K562 (cell line): ENCODE data around the gene NYAP1. TPM values are rescaled to one million over a fixed set of nuclear protein-coding genes. Genes with fewer than 3 reads are reported as not detected.
A peak's percentile ranks its signal among the peaks of the same experiment; 100 is the strongest.

Experiments used
- GATAD2B ChIP-seq: fragments of 450-650 bp; IDR thresholded peaks from 2 replicates; pipeline ENCODE4 v1.6.1; 2017; ENCODE audit warnings: mild to moderate bottlenecking, borderline replicate concordance
- HDGF ChIP-seq: fragments of 450-650 bp; IDR thresholded peaks from 2 replicates; pipeline ENCODE4 v1.6.1; 2016
- NCOA2 ChIP-seq, 2 experiments: fragments of 450-650 bp; IDR thresholded peaks; 2 replicates each; pipeline ENCODE4 v1.6.1; 2018; ENCODE audit warnings: mild to moderate bottlenecking in 2 of 2, moderate library complexity in 1 of 2; ENCODE audit not compliant: partially characterized antibody in 2 of 2
- PCBP1 ChIP-seq: fragments of 200-400 bp; formaldehyde crosslinking; IDR thresholded peaks from 2 replicates; pipeline ENCODE4 v1.6.1; 2018; ENCODE audit warnings: mild to moderate bottlenecking, low read depth, low read length; ENCODE audit not compliant: poor library complexity, severe bottlenecking
- PHF8 ChIP-seq: fragments of 200-600 bp; sonication (generic); IDR thresholded peaks from 2 replicates; pipeline ENCODE4 v1.6.1; 2012; ENCODE audit warnings: mixed run types, mild to moderate bottlenecking, inconsistent platforms, low read length, moderate library complexity, borderline replicate concordance
- PHTF2 ChIP-seq: fragments of 250-450 bp; sonication (Bioruptor Pico); IDR thresholded peaks from 2 replicates; pipeline ENCODE4 v1.5.0; 2021; ENCODE audit warnings: mild to moderate bottlenecking
- POLR2AphosphoS5 ChIP-seq: IDR thresholded peaks from 2 replicates; pipeline ENCODE4 v1.6.1; 2011; ENCODE audit warnings: mild to moderate bottlenecking, low read depth, low read length, moderate library complexity; ENCODE audit not compliant: control insufficient read depth, insufficient read depth
- POLR2G ChIP-seq: fragments of 200-400 bp; formaldehyde crosslinking; IDR thresholded peaks from 2 replicates; pipeline ENCODE4 v1.6.1; 2017; ENCODE audit warnings: low read depth, mild to moderate bottlenecking, antibody characterized with exemption, low read length, moderate library complexity
- RNF219 ChIP-seq: fragments of 250-450 bp; sonication (Bioruptor Pico); IDR thresholded peaks from 2 replicates; pipeline ENCODE4 v1.5.0; 2022; ENCODE audit warnings: mild to moderate bottlenecking
- SLC30A9 ChIP-seq: fragments of 250-450 bp; sonication (Bioruptor Pico); IDR thresholded peaks from 2 replicates; pipeline ENCODE4 v1.8.0; 2022; ENCODE audit warnings: mild to moderate bottlenecking, moderate library complexity
- SMARCA5 ChIP-seq: fragments of 450-650 bp; IDR thresholded peaks from 2 replicates; pipeline ENCODE4 v1.6.1; 2016
- SRSF9 ChIP-seq: fragments of 200-400 bp; formaldehyde crosslinking; IDR thresholded peaks from 2 replicates; pipeline ENCODE4 v1.6.1; 2017; ENCODE audit warnings: low read depth, low read length, borderline replicate concordance
- STAT5B ChIP-seq: fragments of 250-450 bp; sonication (Bioruptor Pico); IDR thresholded peaks from 2 replicates; pipeline ENCODE4 v1.8.0; 2021; ENCODE audit warnings: mild to moderate bottlenecking, inconsistent platforms
- TEAD1 ChIP-seq, 2 experiments: fragments of 450-650 bp in 1 of 2; sonication (generic) in 1 of 2; formaldehyde crosslinking; IDR thresholded peaks; 2 replicates each; pipeline versions ENCODE4 v1.4.0 to v1.8.0; 2020 to 2022; ENCODE audit warnings: mild to moderate bottlenecking in 2 of 2, missing genetic modification reagents in 1 of 2
- TEAD2 ChIP-seq: fragments of 450-650 bp; IDR thresholded peaks from 2 replicates; pipeline ENCODE4 v1.6.1; 2016; ENCODE audit warnings: missing genetic modification characterization, control low read depth, missing compliant biosample characterization
- ZBTB7A ChIP-seq: IDR thresholded peaks from 2 replicates; pipeline ENCODE4 v1.6.1; 2011; ENCODE audit warnings: low read depth, mild to moderate bottlenecking, low read length, moderate library complexity, borderline replicate concordance; ENCODE audit not compliant: control insufficient read depth
- ZNF121 ChIP-seq: sonication (generic); formaldehyde crosslinking; conservative IDR thresholded peaks from 2 replicates; pipeline ENCODE4 v1.8.0; 2022; ENCODE audit warnings: missing genetic modification reagents
- ZNF655 ChIP-seq: fragments of 250-450 bp; sonication (Bioruptor Pico); IDR thresholded peaks from 2 replicates; pipeline ENCODE4 v1.5.0; 2021
- ZNF780A ChIP-seq: fragments of 250-450 bp; sonication (Bioruptor Pico); IDR thresholded peaks from 2 replicates; pipeline ENCODE4 v1.5.0; 2021; ENCODE audit warnings: mild to moderate bottlenecking
- polyA plus RNA-seq, 8 experiments: library from polyadenylated mRNA; depleted of rRNA in 4 of 8; stranded (reverse) in 5 of 8; unstranded in 3 of 8; fragments of >200 nt; fragmentation: Nextera tagmentation in 2 of 8; fragmentation: Illumina TruSeq in 1 of 8; extraction: Ambion mirVana in 2 of 8; extraction: Trizol in 1 of 8; gene quantifications; 2 replicates each; pipeline versions ENCODE4 v1.2.1 to v1.2.3, GENCODE V29; 2011 to 2014; ENCODE audit warnings: inconsistent platforms in 1 of 8, missing spikeins in 1 of 8
- total RNA-seq, 7 experiments: library from RNA; depleted of rRNA in 6 of 7; stranded (reverse); fragments of >200 nt in 6 of 7; fragmentation: Illumina TruSeq in 2 of 7; extraction: Trizol in 2 of 7; gene quantifications; 2 replicates each; pipeline versions ENCODE4 v1.2.1 to v1.2.3, GENCODE V29; 2011 to 2021; ENCODE audit warnings: low replicate concordance in 1 of 7
- TF ChIP-seq, protein P1 (sequence below), 2 experiments: IDR thresholded peaks; 2 replicates each; pipeline ENCODE4 v1.6.1; 2012; ENCODE audit warnings: improper control_type of control experiment in 2 of 2, low read depth in 2 of 2, low read length in 2 of 2, borderline replicate concordance in 1 of 2
- TF ChIP-seq, protein P2 (sequence below): fragments of 250-450 bp; sonication (Bioruptor Pico); IDR thresholded peaks from 2 replicates; pipeline ENCODE4 v1.8.0; 2022; ENCODE audit warnings: inconsistent platforms, mild to moderate bottlenecking, moderate library complexity, borderline replicate concordance

Gene NYAP1
- total and polyA plus RNA-seq, 9 of the 15 experiments (the other 6 are each of a cell fraction or from before 2014, with no cell fraction given), result 0.11 to 0.88 (median 0.22) TPM; not detected in 2

DNA sequence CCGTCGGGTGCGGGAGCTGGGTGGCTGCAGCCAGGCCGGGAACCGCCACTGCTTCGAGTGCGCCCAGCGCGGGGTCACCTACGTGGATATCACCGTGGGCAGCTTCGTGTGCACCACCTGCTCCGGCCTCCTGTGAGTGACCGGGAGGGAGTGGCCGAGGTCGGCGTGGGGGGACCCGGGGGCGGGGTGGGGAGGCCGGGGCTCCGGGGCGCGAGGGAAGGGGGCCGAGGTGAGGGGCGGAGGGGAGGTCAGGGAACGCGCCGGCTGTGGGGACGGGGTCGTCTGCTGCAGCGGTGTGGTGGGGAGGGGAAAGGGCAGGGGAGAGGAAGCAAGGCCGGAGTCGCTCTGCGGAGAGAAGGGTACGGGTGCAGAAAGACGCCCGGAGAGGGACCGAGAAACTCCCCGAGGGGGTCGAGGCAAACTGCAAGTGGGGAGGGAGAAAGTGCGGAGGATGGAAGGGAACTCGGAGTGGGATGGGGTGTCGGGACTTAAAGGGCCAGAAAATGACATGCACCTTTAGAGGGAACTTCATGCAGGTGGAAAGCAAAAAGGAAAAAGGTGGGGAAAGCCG, 55.8 kb downstream of the NYAP1 start (continued):
- TF ChIP-seq, protein P1, sequence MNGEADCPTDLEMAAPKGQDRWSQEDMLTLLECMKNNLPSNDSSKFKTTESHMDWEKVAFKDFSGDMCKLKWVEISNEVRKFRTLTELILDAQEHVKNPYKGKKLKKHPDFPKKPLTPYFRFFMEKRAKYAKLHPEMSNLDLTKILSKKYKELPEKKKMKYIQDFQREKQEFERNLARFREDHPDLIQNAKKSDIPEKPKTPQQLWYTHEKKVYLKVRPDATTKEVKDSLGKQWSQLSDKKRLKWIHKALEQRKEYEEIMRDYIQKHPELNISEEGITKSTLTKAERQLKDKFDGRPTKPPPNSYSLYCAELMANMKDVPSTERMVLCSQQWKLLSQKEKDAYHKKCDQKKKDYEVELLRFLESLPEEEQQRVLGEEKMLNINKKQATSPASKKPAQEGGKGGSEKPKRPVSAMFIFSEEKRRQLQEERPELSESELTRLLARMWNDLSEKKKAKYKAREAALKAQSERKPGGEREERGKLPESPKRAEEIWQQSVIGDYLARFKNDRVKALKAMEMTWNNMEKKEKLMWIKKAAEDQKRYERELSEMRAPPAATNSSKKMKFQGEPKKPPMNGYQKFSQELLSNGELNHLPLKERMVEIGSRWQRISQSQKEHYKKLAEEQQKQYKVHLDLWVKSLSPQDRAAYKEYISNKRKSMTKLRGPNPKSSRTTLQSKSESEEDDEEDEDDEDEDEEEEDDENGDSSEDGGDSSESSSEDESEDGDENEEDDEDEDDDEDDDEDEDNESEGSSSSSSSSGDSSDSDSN (IDR thresholded peaks at IDR 0.05; ENCODE audit: borderline replicate concordance in 1 of 2, low read depth in 2 of 2, low read length in 2 of 2), result 0 out of 4 replicates have a peak, but pooled peaks of 1 of the 2 experiments have one; percentile 11
- TF ChIP-seq NCOA2 (IDR thresholded peaks at IDR 0.05; ENCODE audit: partially characterized antibody in 2 of 2), result no peak
- TF ChIP-seq PCBP1, result peak; percentile 5
- TF ChIP-seq PHF8, result peak; percentile 7; the same call in 1 of the 2 replicates
- TF ChIP-seq ZNF780A (CRISPR knock-in tag), result no peak
- no peak for TF ChIP-seq ZNF121 (CRISPR knock-in tag)
- no peak for TF ChIP-seq SLC30A9 (CRISPR knock-in tag)
- TF ChIP-seq SMARCA5, result 0 out of 2 replicates have a peak, but pooled peaks have one; percentile 19
- TF ChIP-seq GATAD2B, result no peak
- TF ChIP-seq HDGF, result 0 out of 2 replicates have a peak, but pooled peaks have one; percentile 41
- no peak for TF ChIP-seq ZNF655 (CRISPR knock-in tag)
- peak; percentile 58; the same call in 1 of the 2 replicates for TF ChIP-seq ZBTB7A
- no peak for TF ChIP-seq STAT5B (CRISPR knock-in tag)
- no peak for TF ChIP-seq TEAD2 (tag)
- peak; percentile 36 for TF ChIP-seq POLR2G
- TF ChIP-seq POLR2AphosphoS5, result no peak
- TF ChIP-seq SRSF9, result no peak
- no peak for TF ChIP-seq RNF219 (CRISPR knock-in tag)
- TF ChIP-seq, protein P2, sequence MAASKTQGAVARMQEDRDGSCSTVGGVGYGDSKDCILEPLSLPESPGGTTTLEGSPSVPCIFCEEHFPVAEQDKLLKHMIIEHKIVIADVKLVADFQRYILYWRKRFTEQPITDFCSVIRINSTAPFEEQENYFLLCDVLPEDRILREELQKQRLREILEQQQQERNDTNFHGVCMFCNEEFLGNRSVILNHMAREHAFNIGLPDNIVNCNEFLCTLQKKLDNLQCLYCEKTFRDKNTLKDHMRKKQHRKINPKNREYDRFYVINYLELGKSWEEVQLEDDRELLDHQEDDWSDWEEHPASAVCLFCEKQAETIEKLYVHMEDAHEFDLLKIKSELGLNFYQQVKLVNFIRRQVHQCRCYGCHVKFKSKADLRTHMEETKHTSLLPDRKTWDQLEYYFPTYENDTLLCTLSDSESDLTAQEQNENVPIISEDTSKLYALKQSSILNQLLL (CRISPR knock-in tag), result no peak
- no peak for TF ChIP-seq TEAD1 (CRISPR knock-in tag; IDR thresholded peaks at IDR 0.05)
- no peak for TF ChIP-seq PHTF2
